Measurements from ENCODE around the gene ABCA10. TPM values are rescaled to one million over a fixed set of nuclear protein-coding genes. Genes with fewer than 3 reads are reported as not detected.
"Not testable (repeated sequence)": the region's sequence is repeated elsewhere in the genome, so short reads cannot be mapped to it uniquely, and the experiment has no call there.

Gene ABCA10, protein sequence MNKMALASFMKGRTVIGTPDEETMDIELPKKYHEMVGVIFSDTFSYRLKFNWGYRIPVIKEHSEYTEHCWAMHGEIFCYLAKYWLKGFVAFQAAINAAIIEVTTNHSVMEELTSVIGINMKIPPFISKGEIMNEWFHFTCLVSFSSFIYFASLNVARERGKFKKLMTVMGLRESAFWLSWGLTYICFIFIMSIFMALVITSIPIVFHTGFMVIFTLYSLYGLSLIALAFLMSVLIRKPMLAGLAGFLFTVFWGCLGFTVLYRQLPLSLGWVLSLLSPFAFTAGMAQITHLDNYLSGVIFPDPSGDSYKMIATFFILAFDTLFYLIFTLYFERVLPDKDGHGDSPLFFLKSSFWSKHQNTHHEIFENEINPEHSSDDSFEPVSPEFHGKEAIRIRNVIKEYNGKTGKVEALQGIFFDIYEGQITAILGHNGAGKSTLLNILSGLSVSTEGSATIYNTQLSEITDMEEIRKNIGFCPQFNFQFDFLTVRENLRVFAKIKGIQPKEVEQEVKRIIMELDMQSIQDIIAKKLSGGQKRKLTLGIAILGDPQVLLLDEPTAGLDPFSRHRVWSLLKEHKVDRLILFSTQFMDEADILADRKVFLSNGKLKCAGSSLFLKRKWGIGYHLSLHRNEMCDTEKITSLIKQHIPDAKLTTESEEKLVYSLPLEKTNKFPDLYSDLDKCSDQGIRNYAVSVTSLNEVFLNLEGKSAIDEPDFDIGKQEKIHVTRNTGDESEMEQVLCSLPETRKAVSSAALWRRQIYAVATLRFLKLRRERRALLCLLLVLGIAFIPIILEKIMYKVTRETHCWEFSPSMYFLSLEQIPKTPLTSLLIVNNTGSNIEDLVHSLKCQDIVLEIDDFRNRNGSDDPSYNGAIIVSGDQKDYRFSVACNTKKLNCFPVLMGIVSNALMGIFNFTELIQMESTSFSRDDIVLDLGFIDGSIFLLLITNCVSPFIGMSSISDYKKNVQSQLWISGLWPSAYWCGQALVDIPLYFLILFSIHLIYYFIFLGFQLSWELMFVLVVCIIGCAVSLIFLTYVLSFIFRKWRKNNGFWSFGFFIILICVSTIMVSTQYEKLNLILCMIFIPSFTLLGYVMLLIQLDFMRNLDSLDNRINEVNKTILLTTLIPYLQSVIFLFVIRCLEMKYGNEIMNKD (N-terminal part only)
- total RNA-seq (1 to 10 TPM; 4.0 to 5.9 TPM), polyA plus RNA-seq (ENCODE audit: insufficient read length in 6 of 6) (10 to 100 TPM in 4 of 6 donors, 1 to 10 TPM in 2; 6.8 to 20.2 (median 10.7) TPM)
- long read RNA-seq, donor 1 = 0 reads
- long read RNA-seq, donor 2 = 0 reads
- long read RNA-seq, donor 3 = 0 reads
- long read RNA-seq, donor 4, partial matches to known transcripts = 0 of 1 reads
- long read RNA-seq, donor 4, other reads (novel, unspliced or antisense) = 1 of 1 reads
- long read RNA-seq, donor 5 = 0 reads
- long read RNA-seq, donor 6 = 0 reads
- long read RNA-seq, donor 7 = 0 reads
- long read RNA-seq, donor 8 = 0 reads
- long read RNA-seq, donor 9 = 0 reads
- long read RNA-seq, donor 10 = 0 reads
- long read RNA-seq, donor 11 = 0 reads
- long read RNA-seq, donor 12 = 0 reads

DNA sequence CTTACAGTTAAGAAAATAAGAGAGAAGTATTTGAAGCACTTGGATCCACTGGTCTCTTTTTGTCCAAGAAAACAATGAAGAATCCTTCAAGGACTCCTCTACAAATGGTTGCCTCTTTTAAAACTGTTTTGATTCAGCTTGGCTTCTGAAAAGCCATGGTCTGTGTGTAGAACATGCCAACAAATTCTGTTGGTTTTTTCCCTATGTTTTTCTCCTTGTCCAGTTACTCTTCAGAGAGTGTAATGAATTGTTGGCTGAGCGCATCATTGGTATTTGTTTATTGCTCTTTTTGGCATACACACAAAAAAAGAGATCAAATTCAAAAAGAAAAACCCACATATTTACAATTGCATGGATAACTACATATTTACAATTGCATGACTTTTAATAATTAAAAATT lies at the start of gene ABCA10:
Gene ABCA10 (minus strand): TSS at position 249 of the 400 bp plus-strand sequence. CDS start 3,466 bp downstream, outside the sequence.
- ATAC-seq = no peak

DNA sequence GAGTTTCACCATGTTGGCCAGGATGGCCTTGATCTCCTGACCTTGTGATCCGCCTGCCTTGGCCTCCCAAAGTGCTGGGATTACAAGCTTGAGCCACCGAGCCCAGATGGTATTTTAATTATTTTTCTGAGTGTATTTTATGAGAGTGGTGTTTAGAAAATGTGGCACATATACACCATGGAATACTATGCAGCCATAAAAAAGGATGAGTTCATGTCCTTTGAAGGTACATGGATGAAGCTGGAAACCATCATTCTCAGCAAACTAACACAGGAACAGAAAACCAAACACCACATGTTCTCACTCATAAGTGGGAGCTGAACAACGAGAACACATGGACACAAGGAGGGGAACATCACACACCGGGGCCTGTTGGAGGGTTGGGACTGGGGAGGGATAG lies 47.7 kb upstream of the ABCA10 start:
- H3K9me3 ChIP-seq; DNase-seq; ATAC-seq; H3K4me3 ChIP-seq; intact Hi-C loops (cut with DNase I); H3K36me3 ChIP-seq; H3K27ac ChIP-seq; H3K4me1 ChIP-seq; H3K27me3 ChIP-seq: not testable (repeated sequence)

More for the DNA sequence above, at the start of gene ABCA10:
- DNase-seq = peak in 1 of 4 donors; percentile 16
- intact Hi-C loops (cut with DNase I) = no loop called here
- Histone ChIP-seq H3K4me3 (no peak within 1 kb of the TSS), H3K27me3 (no peaks in the 10 kb centered on the region), H3K27ac (peak within 1 kb of the TSS; percentile 23 to 45), H3K9me3 (peaks cover 6 to 11% of the 10 kb centered on the region in 2 donors), H3K4me1 (no peaks in the 10 kb centered on the region), H3K36me3 (no peaks in the 10 kb centered on the region)
- TF ChIP-seq, protein P1, sequence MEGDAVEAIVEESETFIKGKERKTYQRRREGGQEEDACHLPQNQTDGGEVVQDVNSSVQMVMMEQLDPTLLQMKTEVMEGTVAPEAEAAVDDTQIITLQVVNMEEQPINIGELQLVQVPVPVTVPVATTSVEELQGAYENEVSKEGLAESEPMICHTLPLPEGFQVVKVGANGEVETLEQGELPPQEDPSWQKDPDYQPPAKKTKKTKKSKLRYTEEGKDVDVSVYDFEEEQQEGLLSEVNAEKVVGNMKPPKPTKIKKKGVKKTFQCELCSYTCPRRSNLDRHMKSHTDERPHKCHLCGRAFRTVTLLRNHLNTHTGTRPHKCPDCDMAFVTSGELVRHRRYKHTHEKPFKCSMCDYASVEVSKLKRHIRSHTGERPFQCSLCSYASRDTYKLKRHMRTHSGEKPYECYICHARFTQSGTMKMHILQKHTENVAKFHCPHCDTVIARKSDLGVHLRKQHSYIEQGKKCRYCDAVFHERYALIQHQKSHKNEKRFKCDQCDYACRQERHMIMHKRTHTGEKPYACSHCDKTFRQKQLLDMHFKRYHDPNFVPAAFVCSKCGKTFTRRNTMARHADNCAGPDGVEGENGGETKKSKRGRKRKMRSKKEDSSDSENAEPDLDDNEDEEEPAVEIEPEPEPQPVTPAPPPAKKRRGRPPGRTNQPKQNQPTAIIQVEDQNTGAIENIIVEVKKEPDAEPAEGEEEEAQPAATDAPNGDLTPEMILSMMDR (IDR thresholded peaks at IDR 0.05) = no peak

DNA sequence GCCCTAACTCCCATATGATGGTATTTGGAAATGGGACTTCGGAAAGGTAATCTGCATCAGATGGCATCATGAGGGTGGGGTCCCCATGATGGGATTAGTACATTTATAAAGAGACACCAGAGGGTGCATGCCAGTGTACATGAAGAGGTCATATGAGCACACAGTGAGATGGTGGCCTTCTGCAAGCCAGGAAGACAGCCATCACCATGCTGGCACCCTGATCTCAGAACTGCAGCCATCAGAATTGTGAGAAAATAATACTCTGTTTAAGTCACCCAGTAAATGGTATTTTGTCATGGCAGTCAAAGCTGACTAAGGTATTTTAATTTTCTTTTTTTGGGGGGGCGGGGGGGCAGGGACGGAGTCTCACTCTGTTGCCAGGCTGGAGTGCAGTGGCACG lies 47.1 kb upstream of the ABCA10 start:
- TF ChIP-seq, protein P1 (IDR thresholded peaks at IDR 0.05) = no peak
- ATAC-seq (no peak), DNase-seq (no peak)
- Histone ChIP-seq H3K9me3 (no peaks in the 10 kb centered on the region), H3K27me3 (no peaks in the 10 kb centered on the region), H3K4me3 (no peak overlapping the region), H3K36me3 (peaks cover 0 to 7% of the 10 kb centered on the region in 2 donors), H3K4me1 (no peaks in the 10 kb centered on the region), H3K27ac (no peak overlapping the region)
- intact Hi-C loops (cut with DNase I) = no loop called here

DNA sequence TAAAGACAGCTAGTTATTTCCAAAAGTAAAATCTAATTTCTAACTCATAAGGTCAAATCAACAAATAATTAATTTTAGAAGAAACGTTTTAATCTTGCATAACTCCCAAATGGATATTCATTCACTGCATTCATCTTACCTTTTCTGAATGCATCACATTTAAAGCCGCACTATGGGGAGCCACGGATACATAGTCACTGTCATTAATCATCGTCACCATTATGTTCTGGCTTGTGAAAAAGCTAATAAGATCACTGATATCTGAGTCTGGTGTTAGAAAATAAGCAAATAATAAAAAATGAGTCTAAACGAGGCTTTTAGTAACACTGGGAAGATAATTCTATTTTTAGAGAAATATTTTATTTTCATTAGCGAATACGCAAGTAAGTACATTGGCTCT lies 42.4 kb upstream of the ABCA10 start:
- H3K9me3 ChIP-seq = no peaks in the 10 kb centered on the region
- DNase-seq (no peak), ATAC-seq (no peak)
- no peak overlapping the region for H3K4me3 ChIP-seq
- H3K27me3 ChIP-seq = no peaks in the 10 kb centered on the region
- intact Hi-C loops (cut with DNase I) = no loop called here
- H3K36me3 ChIP-seq = no peaks in the 10 kb centered on the region
- H3K27ac ChIP-seq = no peak overlapping the region
- TF ChIP-seq, protein P1 (IDR thresholded peaks at IDR 0.05) = no peak
- H3K4me1 ChIP-seq = peaks cover 0 to 7% of the 10 kb centered on the region in 2 donors
